C4-2B (cell line): ENCODE measurements around the gene MRPL27.
"Not testable (repeated sequence)": the region's sequence is repeated elsewhere in the genome, so short reads cannot be mapped to it uniquely, and the experiment has no call there.

ENCODE experiments used
- H3K27ac ChIP-seq: fragments of 450-650 bp; 2 replicates; pipeline ENCODE4 v1.5.1; 2017
- CTCF ChIP-seq: fragments of 450-650 bp; conservative IDR thresholded peaks from 2 replicates; pipeline ENCODE4 v1.5.1; 2017; ENCODE audit warnings: mild to moderate bottlenecking
- ZFX ChIP-seq: fragments of 450-650 bp; IDR thresholded peaks from 2 replicates; pipeline ENCODE4 v1.6.1; 2017

MRPL27 gene

GRCh38 chr17:50372758-50373556, at the start of gene MRPL27, which contains the start of gene EME1:
Gene MRPL27 (minus strand): TSS chr17:50373184. CDS start chr17:50373170, 14 bp downstream.
Gene EME1 (plus strand): TSS chr17:50373229. CDS start chr17:50375209, 1,980 bp downstream.
- no peak for TF ChIP-seq CTCF
- TF ChIP-seq ZFX = peak; percentile 90; the same call in 1 of the 2 replicates
- peak within 1 kb of the TSS; percentile 95 for H3K27ac ChIP-seq

- TF ChIP-seq CTCF (no peak), ZFX (no peak)
- no peak overlapping the region for H3K27ac ChIP-seq
Observed at GRCh38 chr17:50422738-50423137, 49.8 kb upstream of the MRPL27 start.

- no peak for TF ChIP-seq CTCF
- no peak for TF ChIP-seq ZFX
- no peak overlapping the region for H3K27ac ChIP-seq
Observed at GRCh38 chr17:50421308-50422051, 48.5 kb upstream of the MRPL27 start.

- no peak for TF ChIP-seq ZFX
- TF ChIP-seq CTCF = no peak
- H3K27ac ChIP-seq = no peak overlapping the region
Observed at GRCh38 chr17:50420419-50421112, 47.6 kb upstream of the MRPL27 start.

GRCh38 chr17:50419577-50419976, 46.6 kb upstream of the MRPL27 start:
- not testable (repeated sequence) for H3K27ac ChIP-seq

- H3K27ac ChIP-seq = no peak overlapping the region
- TF ChIP-seq CTCF (no peak), ZFX (no peak)
Observed at GRCh38 chr17:50414808-50415207, 41.8 kb upstream of the MRPL27 start.

GRCh38 chr17:50412188-50412732, 39.3 kb upstream of the MRPL27 start:
- H3K27ac ChIP-seq = no peak overlapping the region
- no peak for TF ChIP-seq CTCF
- TF ChIP-seq ZFX = no peak
